Hindlimb muscle (tissue), 1 donor: ENCODE measurements around the gene CASP2. TPM values are rescaled to one million over a fixed set of nuclear protein-coding genes. Genes with fewer than 3 reads are reported as not detected.
A peak's percentile ranks its signal among the peaks of the same experiment; 100 is the strongest.
"Not testable (repeated sequence)": the region's sequence is repeated elsewhere in the genome, so short reads cannot be mapped to it uniquely, and the experiment has no call there.

Source experiments
- DNase-seq: peaks from one replicate; pipeline ENCODE4 v3.0.0-alpha.2; 2013
- polyA plus RNA-seq: library from polyadenylated mRNA; unstranded; fragments of 120-200 nt; gene quantifications from one replicate; pipeline ENCODE4 v1.2.1, GENCODE V29; 2013; ENCODE audit not compliant: insufficient read length

Gene CASP2
- polyA plus RNA-seq, 1 donor: 25.4 TPM

DNA sequence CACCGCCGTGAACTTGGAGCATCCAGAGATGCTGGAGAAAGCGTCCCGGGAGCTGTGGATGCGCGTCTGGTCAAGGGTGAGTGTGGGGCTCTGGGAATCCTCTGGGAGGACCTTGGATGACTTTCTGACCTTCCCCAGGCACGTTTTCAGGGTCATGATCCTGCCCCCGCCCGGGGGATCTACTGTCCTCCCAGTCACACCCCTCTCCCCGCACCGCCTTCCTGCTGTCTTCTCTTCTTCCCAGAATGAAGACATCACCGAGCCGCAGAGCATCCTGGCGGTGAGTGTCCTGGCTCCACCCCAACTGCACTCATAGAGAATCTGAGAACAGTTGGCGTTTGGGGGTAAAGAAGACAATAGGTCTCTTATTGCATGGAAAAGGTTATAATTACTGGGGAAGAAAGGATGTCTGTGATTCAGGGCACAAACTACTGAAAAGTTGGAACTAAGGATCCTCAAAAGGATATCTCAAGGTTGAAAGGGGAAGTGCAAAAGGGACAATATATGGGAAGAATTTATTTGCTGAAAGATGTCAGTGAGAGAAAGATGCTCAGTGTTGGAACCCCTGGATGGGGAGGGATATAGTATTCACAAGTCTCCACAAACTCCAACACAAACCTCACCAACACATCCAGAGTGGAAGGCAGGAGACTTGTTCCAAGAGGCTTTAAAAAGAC, 23.0 kb upstream of the CASP2 start:
- no peak for DNase-seq

- no peak for DNase-seq
Observed at GRCh38 chr7:143269251-143269650, 18.9 kb upstream of the CASP2 start.

DNA sequence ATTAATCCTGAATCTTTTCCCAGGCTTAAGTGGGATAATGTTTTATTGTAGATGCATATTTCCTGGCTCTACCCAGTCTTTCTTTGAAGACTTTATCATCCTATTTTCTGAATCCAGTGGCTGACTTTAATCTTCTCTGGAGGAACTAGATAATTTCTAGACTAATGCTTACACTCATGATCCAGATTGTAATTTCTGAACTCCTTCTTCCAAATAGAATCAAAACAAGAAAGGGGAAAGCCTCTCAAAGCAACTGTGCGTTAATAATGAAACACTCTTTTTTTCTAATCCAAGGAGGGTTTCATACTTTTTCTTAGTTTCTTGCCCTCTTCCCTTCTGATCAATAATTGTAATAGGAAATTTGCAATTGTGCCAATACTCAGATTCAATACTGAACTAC, 16.9 kb upstream of the CASP2 start:
- DNase-seq: no peak

- no peak for DNase-seq
Observed at GRCh38 chr7:143272871-143273270, 15.3 kb upstream of the CASP2 start.

DNA sequence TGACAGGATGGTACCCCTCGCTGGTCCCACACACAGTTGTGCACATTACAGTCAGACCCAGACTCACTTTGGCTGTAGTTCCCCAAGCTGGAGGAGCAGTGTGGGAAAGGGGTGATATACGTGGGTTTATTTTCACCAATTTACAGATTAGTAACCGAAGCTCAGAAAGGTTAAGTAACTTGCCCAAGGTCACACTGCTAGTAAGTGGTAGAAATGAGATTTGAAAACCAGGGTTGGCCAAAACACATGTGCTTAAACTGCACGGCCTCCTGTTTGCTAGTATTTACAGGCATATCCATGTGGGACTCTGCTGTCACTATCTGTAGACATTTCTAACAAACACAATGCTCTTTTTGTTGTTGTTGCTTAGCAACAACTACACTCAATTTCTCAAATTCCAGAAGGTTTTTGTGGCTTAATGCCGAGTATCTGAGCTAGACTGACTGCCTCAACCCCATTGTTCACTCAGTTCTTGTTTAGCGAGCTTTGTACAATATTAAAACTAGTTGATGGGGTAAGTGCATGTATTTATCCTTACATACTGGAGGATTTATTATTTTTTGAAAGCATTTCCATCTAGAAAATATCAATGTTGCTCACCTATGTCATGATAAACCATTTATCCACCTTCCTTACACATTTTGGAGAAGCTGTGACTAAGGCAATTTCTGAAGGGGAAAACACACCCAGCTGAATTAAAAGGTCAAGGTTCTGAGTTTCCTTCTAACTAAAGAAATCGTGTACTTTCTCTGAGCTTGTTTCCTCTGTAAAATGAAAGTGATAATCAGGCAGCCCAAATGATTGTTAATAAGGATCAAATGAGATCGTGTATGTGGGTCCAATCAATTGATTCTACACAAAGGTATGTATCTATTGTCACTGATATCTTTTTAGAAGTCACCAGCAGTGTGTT, 8.7 kb upstream of the CASP2 start:
- DNase-seq: peak; percentile 67

DNA sequence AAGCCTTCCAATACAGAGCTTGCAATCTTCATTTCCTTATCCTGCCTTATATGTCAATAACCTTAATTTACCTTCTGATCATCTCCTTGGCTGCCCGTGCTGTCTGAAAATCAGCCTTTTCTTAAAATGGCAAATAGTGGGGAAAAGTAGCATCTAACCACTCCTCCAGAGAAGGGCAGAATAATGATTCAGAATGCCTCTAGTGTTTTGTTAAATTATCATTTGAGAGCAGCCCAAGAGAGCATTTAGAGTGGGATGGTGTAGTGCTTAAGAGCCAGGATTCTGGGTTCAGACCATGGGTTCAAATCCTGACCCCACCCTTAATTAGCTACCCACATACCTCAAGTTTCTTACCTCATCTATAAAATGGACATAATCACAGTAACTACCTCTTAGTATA, 8.0 kb upstream of the CASP2 start:
- DNase-seq: no peak

DNA sequence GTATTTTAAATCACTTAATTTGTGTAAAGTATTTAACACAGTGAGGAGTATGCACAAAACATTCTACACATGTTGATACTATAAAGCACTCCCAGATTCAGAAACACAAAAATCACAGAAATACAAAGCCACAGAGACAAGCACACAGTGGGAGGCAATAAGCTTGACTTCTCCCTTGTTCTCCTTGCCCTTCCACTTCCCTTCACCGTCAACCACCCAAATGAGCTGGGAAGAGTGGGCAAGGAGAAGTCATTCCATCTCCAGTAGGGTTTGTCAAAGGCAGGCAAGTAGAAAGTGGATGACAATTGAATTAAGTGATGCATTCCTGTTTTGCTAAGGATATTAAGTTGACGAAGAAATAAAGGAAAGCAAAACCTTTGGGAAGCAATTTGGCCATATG, 7.6 kb upstream of the CASP2 start:
- no peak for DNase-seq

DNA sequence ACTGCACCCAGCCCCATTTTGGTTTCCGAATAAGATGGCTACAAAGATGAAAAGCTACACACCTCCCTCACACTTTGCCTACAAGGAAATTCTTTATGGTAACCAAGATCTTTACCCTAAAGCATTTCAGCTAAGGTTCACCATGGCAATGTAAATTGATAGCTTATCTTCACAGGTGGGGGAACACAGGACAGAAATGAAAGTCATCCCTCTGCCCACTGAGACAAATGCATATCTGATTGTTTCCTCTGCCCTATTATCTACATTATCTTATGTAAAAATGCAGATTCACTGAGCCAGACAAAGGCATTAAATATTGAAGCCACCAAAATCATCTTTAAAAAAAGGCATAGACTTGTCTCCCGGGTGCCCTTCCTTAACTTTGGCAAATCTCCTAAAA, 6.6 kb upstream of the CASP2 start:
- DNase-seq: no peak

GRCh38 chr7:143282124-143282523, 6.0 kb upstream of the CASP2 start:
- no peak for DNase-seq

- DNase-seq: no peak
Observed at GRCh38 chr7:143283381-143283780, 4.8 kb upstream of the CASP2 start.

GRCh38 chr7:143284591-143285469, 3.3 kb upstream of the CASP2 start, which contains the start of gene TMEM139:
Gene TMEM139 (plus strand): TSS chr7:143284958. CDS start chr7:143285958, 1,000 bp downstream.
- DNase-seq: no peak

DNA sequence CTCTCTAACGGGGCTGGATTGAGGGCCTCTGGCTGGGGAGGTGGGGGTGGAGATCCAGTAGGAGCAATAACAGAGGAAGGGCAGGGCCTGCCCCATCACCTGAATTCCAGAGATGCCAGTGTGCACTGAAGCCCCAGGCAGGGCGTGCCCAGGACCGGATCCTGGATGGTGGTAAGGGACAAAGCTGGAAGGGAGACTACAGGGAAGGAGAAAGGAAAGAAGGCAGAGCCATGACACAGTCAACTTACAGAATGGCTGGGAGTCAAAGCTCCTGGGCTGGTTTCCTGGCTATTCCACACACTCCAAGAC, 2.7 kb upstream of the CASP2 start:
- no peak for DNase-seq

DNA sequence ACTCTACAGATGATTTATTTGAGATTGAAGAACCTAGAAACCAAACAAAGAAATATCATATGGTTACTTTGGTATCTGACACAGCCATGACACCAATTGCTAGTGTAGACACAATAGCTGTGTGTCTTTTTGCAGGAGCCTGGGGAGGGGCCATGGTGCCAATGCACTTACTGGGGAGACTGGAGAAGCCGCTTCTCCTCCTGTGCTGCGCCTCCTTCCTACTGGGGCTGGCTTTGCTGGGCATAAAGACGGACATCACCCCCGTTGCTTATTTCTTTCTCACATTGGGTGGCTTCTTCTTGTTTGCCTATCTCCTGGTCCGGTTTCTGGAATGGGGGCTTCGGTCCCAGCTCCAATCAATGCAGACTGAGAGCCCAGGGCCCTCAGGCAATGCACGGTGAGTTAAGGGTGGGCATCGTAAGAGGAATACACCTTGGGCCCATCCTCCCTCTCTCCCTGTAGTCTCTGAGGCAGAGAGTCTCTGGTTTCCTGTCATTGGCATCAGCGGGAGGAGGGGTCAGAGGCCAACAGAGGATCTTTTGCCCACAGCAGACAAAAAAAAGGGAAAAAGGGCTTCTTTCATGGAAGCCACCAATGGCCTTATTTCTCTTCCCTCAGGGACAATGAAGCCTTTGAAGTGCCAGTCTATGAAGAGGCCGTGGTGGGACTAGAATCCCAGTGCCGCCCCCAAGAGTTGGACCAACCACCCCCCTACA, 2.2 kb upstream of the CASP2 start:
- DNase-seq: no peak

DNA sequence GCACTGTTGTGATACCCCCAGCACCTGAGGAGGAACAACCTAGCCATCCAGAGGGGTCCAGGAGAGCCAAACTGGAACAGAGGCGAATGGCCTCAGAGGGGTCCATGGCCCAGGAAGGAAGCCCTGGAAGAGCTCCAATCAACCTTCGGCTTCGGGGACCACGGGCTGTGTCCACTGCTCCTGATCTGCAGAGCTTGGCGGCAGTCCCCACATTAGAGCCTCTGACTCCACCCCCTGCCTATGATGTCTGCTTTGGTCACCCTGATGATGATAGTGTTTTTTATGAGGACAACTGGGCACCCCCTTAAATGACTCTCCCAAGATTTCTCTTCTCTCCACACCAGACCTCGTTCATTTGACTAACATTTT, 1.6 kb upstream of the CASP2 start:
- DNase-seq: no peak

- DNase-seq: no peak
Observed at GRCh38 chr7:143287339-143287934, 714 bp upstream of the CASP2 start.

GRCh38 chr7:143288836-143289235, 685 bp downstream of the CASP2 start:
- no peak for DNase-seq

GRCh38 chr7:143289421-143289820, 1.3 kb downstream of the CASP2 start:
- DNase-seq: no peak

DNA sequence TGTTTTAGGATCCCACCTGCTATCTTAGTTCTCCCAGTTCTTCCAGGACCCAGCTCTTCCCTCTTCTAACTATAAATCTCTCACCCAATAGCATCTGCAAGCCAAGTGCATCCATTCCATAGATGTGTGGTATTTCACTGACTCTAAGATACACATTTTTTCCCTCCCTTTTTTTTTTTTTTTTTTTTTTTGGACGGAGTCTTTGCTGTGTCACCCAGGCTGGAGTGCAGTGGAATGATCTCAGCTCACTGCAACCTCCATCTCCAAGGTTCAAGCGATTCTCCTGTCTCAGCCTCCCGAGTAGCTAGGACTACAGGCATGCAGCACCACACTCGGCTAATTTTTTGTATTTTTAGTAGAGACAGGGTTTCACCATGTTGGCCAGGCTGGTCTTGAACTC, 1.7 kb downstream of the CASP2 start:
- not testable (repeated sequence) for DNase-seq

GRCh38 chr7:143290293-143290692, 2.1 kb downstream of the CASP2 start:
- DNase-seq: no peak

DNA sequence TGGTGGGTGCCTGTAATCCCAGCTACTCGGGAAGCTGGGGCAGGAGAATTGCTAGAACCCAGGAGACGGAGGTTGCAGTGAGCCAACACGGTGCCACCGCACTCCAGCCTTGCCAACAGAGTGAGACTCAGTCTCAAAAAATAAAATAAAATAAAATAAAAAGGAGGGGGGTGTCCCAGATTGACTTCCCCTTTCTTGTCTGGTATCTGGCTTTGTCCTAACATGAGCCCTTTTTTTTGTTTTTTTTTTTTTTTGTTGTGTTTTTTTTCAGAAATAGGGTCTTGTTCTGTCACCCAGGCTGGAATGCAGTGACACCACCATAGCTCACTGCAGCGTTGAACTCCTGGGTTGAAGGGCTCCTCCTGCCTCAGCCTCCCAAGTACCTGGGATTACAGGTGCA, 4.7 kb downstream of the CASP2 start:
- no peak for DNase-seq

- no peak for DNase-seq
Observed at GRCh38 chr7:143295870-143296269, 7.7 kb downstream of the CASP2 start.

GRCh38 chr7:143296686-143297085, 8.5 kb downstream of the CASP2 start:
- DNase-seq: no peak
